ENCODE measurements around the gene SUFU.

The SUFU gene

DNA sequence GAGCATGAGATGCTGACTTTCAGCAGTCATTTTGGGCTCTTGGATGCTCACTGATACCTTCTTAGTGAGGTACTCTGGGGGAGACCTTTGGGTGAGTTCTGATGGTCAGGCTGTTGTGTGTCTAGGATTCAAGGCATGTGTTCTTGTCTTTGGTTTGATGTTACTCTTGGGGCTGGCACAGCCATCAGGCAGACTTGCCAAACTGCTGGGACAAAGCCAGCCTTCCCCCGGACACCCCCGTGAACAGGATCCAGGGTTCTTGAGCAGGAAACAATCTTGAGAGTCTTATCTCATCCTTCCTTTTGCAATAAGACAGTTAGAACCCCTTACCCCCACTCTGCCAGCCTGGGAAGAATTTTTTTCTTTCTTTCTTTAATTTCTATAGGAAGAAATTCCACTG is 42.2 kb downstream of the SUFU start:
- TF ChIP-seq, protein P1, sequence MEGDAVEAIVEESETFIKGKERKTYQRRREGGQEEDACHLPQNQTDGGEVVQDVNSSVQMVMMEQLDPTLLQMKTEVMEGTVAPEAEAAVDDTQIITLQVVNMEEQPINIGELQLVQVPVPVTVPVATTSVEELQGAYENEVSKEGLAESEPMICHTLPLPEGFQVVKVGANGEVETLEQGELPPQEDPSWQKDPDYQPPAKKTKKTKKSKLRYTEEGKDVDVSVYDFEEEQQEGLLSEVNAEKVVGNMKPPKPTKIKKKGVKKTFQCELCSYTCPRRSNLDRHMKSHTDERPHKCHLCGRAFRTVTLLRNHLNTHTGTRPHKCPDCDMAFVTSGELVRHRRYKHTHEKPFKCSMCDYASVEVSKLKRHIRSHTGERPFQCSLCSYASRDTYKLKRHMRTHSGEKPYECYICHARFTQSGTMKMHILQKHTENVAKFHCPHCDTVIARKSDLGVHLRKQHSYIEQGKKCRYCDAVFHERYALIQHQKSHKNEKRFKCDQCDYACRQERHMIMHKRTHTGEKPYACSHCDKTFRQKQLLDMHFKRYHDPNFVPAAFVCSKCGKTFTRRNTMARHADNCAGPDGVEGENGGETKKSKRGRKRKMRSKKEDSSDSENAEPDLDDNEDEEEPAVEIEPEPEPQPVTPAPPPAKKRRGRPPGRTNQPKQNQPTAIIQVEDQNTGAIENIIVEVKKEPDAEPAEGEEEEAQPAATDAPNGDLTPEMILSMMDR (IDR thresholded peaks at IDR 0.05; ENCODE audit: low read depth, low read length): no peak
- DNase-seq (ENCODE audit: low read depth, low spot score): no peak
- H3K4me3 ChIP-seq (ENCODE audit: low read depth, low read length): no peak overlapping the region
- in situ Hi-C loops (cut with HindIII; ENCODE audit: low sequenced_read_pairs): no loop called here

GRCh38 chr10:102546606-102547320 is 43.0 kb downstream of the SUFU start:
- no peak overlapping the region for H3K4me3 ChIP-seq (ENCODE audit: low read depth, low read length)
- TF ChIP-seq, protein P1 (IDR thresholded peaks at IDR 0.05; ENCODE audit: low read depth, low read length): no peak
- in situ Hi-C loops (cut with HindIII; ENCODE audit: low sequenced_read_pairs): no loop called here
- peak; percentile 59 for DNase-seq (ENCODE audit: low read depth, low spot score)

GRCh38 chr10:102549549-102549948 is 45.8 kb downstream of the SUFU start:
- H3K4me3 ChIP-seq (ENCODE audit: low read depth, low read length): no peak overlapping the region
- no peak for DNase-seq (ENCODE audit: low read depth, low spot score)
- TF ChIP-seq, protein P1 (IDR thresholded peaks at IDR 0.05; ENCODE audit: low read depth, low read length): no peak
- in situ Hi-C loops (cut with HindIII; ENCODE audit: low sequenced_read_pairs): no loop called here

- TF ChIP-seq, protein P1 (IDR thresholded peaks at IDR 0.05; ENCODE audit: low read depth, low read length): no peak
- H3K4me3 ChIP-seq (ENCODE audit: low read depth, low read length): no peak overlapping the region
- in situ Hi-C loops (cut with HindIII; ENCODE audit: low sequenced_read_pairs): no loop called here
- DNase-seq (ENCODE audit: low read depth, low spot score): no peak
Measured at GRCh38 chr10:102550636-102551210, 47.0 kb downstream of the SUFU start.

DNA sequence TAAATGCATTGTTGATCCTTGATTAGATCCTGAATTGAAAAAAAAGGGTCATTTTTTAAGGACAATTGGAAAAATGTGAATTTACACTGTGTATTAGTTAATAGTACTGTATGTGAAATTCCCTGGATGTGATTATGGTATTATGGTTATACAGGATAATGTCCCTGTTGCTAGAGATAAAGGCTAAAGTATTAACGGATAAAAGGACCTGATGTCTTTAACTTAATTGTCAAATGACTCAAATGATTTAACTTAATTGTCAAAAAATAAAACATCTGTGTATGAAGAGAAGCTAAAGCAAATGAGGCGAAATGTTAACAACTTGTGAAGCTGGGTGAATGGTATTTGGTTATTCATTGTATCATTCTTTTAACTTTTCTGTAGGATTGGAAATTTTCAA is 48.8 kb downstream of the SUFU start:
- no peak for DNase-seq (ENCODE audit: low read depth, low spot score)
- in situ Hi-C loops (cut with HindIII; ENCODE audit: low sequenced_read_pairs): no loop called here
- no peak overlapping the region for H3K4me3 ChIP-seq (ENCODE audit: low read depth, low read length)
- TF ChIP-seq, protein P1 (IDR thresholded peaks at IDR 0.05; ENCODE audit: low read depth, low read length): no peak

GRCh38 chr10:102553771-102554170 is 50.0 kb downstream of the SUFU start:
- TF ChIP-seq, protein P1 (IDR thresholded peaks at IDR 0.05; ENCODE audit: low read depth, low read length): no peak
- no peak overlapping the region for H3K4me3 ChIP-seq (ENCODE audit: low read depth, low read length)
- in situ Hi-C loops (cut with HindIII; ENCODE audit: low sequenced_read_pairs): no loop called here
- DNase-seq (ENCODE audit: low read depth, low spot score): no peak

All from astrocyte of the spinal cord (primary cell).